DMS114 treated with DMSO at 0.1 percent for 48 hours (cell line): Measurements from ENCODE around the gene ADGRG4.
"Not testable (repeated sequence)": the region's sequence is repeated elsewhere in the genome, so short reads cannot be mapped to it uniquely, and the experiment has no call there.

ENCODE experiments used
- DNase-seq: peaks from one replicate; lab custom pipeline; 2025; ENCODE audit not compliant: unreplicated experiment; lab: John Stamatoyannopoulos, UW

ADGRG4 gene

GRCh38 chrX:136380010-136380769, 79.4 kb downstream of the ADGRG4 start:
- DNase-seq = no peak

GRCh38 chrX:136386173-136386572, 85.4 kb downstream of the ADGRG4 start:
- DNase-seq = no peak

- no peak for DNase-seq
Measured at GRCh38 chrX:136386826-136387225, 86.1 kb downstream of the ADGRG4 start.

GRCh38 chrX:136387951-136388502, 87.3 kb downstream of the ADGRG4 start:
- DNase-seq = no peak

- no peak for DNase-seq
Measured at GRCh38 chrX:136390921-136391320, 90.2 kb downstream of the ADGRG4 start.

- DNase-seq = no peak
Measured at GRCh38 chrX:136395271-136395670, 94.5 kb downstream of the ADGRG4 start.

- DNase-seq = peak; percentile 0
Measured at GRCh38 chrX:136397001-136397400, 96.2 kb downstream of the ADGRG4 start.

GRCh38 chrX:136405126-136405525, 104.4 kb downstream of the ADGRG4 start:
- no peak for DNase-seq

GRCh38 chrX:136417806-136418205, 117.0 kb downstream of the ADGRG4 start:
- DNase-seq = no peak

- no peak for DNase-seq
Measured at GRCh38 chrX:136421338-136421737, 120.6 kb downstream of the ADGRG4 start.

- no peak for DNase-seq
Measured at GRCh38 chrX:136423724-136424123, 123.0 kb downstream of the ADGRG4 start.

GRCh38 chrX:136425996-136426395, 125.2 kb downstream of the ADGRG4 start:
- DNase-seq = no peak

- no peak for DNase-seq
Measured at GRCh38 chrX:136431625-136432024, 130.9 kb downstream of the ADGRG4 start.

GRCh38 chrX:136437774-136438173, 137.0 kb downstream of the ADGRG4 start:
- no peak for DNase-seq

GRCh38 chrX:136438192-136438591, 137.4 kb downstream of the ADGRG4 start:
- no peak for DNase-seq

- DNase-seq = not testable (repeated sequence)
Measured at GRCh38 chrX:136445674-136446073, 144.9 kb downstream of the ADGRG4 start.

- no peak for DNase-seq
Measured at GRCh38 chrX:136446208-136446607, 145.4 kb downstream of the ADGRG4 start.

- no peak for DNase-seq
Measured at GRCh38 chrX:136447308-136447707, 146.5 kb downstream of the ADGRG4 start.

- DNase-seq = no peak
Measured at GRCh38 chrX:136447968-136448367, 147.2 kb downstream of the ADGRG4 start.

GRCh38 chrX:136450050-136450830, 149.5 kb downstream of the ADGRG4 start:
- DNase-seq = no peak

GRCh38 chrX:136452614-136453013, 151.9 kb downstream of the ADGRG4 start:
- DNase-seq = no peak

- no peak for DNase-seq
Measured at GRCh38 chrX:136453114-136453513, 152.4 kb downstream of the ADGRG4 start.
